K562 (cell line): ENCODE results near the gene SLC23A2. TPM values are rescaled to one million over a fixed set of nuclear protein-coding genes. Genes with fewer than 3 reads are reported as not detected.

Source experiments
- ATAC-seq: fragments of 200-7000 bp; cut with Tn5 transposase; 3 replicates; pipeline ENCODE4 v1.9.1; 2020; ENCODE audit warnings: moderate library complexity
- BruUV-seq: library from RNA; stranded (reverse); fragments of 400-500 nt; replicated peaks from 2 replicates; lab custom pipeline; 2021; lab: Mats Ljungman, UMichigan
- CTCF ChIA-PET: fragments of 300-600 bp; formaldehyde crosslinking; extraction: SDS; loops from one replicate; lab custom pipeline; 2021; ENCODE audit warnings: low intra/inter-chr PET ratio; lab: Yijun Ruan, JAX
- POLR2A ChIA-PET: fragments of 300-600, 350-650 bp; sonication (Branson Sonifier 250); formaldehyde crosslinking; extraction: SDS; loops from one replicate; lab custom pipeline; 2021; ENCODE audit warnings: antibody characterized with exemption, inconsistent platforms; lab: Yijun Ruan, JAX
- DNase-seq, 4 experiments: peaks; one replicate each; pipeline versions ENCODE4 v3.0.0 to v3.0.0-alpha.2; 2011 to 2018; ENCODE audit warnings: low spot score in 3 of 4, mixed read lengths in 3 of 4; ENCODE audit errors: extremely low read depth in 1 of 4
- FAIRE-seq: peaks from 2 replicates; lab custom pipeline; 2011; peaks lifted over from hg19 to GRCh38; lab: Jason Lieb, UNC
- H2AFZ ChIP-seq: 2 replicates; pipeline ENCODE4 v1.6.0; 2011; ENCODE audit warnings: low read depth, low read length, control low read depth, inconsistent platforms
- H3K27ac ChIP-seq: fragments of 200-600 bp; 3 replicates; pipeline ENCODE4 v1.8.0; 2011; ENCODE audit warnings: low read depth, mild to moderate bottlenecking, control low read depth, inconsistent platforms, low read length, moderate library complexity, mixed read lengths; ENCODE audit errors: extremely low read depth
- H3K27me3 ChIP-seq, 2 experiments: fragments of 300-600 bp in 1 of 2; 2 replicates in 1 of 2; 3 replicates in 1 of 2; pipeline versions ENCODE4 v1.6.0 to v1.8.0; 2011; ENCODE audit warnings: inconsistent platforms in 2 of 2, low read length in 2 of 2, mild to moderate bottlenecking in 1 of 2, mixed read lengths in 1 of 2, moderate library complexity in 1 of 2; ENCODE audit not compliant: control insufficient read depth in 2 of 2, insufficient read depth in 2 of 2
- H3K36me3 ChIP-seq: fragments of 300-600 bp; 3 replicates; pipeline ENCODE4 v1.8.0; 2011; ENCODE audit warnings: mild to moderate bottlenecking, low read length, inconsistent platforms; ENCODE audit not compliant: control insufficient read depth, insufficient read depth
- H3K4me1 ChIP-seq, 2 experiments: fragments of 200-600 bp in 1 of 2; replicated peaks in 1 of 2; 2 replicates in 1 of 2; 3 replicates in 1 of 2; pipeline versions ENCODE4 v1.5.1 to v1.8.0; 2011; ENCODE audit warnings: inconsistent platforms in 2 of 2, low read length in 2 of 2, mild to moderate bottlenecking in 1 of 2, mixed read lengths in 1 of 2, moderate library complexity in 1 of 2; ENCODE audit not compliant: control insufficient read depth in 2 of 2, insufficient read depth in 2 of 2
- H3K4me2 ChIP-seq: 2 replicates; pipeline ENCODE4 v1.6.1; 2011; ENCODE audit warnings: low read length, control low read depth, inconsistent platforms, mixed read lengths; ENCODE audit not compliant: insufficient read depth
- H3K4me3 ChIP-seq: fragments of 200-600 bp; sonication (generic), shearing (Covaris generic); 2 replicates; pipeline ENCODE4 v1.5.1; 2016; ENCODE audit warnings: control low read depth, inconsistent platforms
- H3K79me2 ChIP-seq: fragments of 200-600 bp; 3 replicates; pipeline ENCODE4 v1.8.0; 2011; ENCODE audit warnings: low read length, inconsistent platforms; ENCODE audit not compliant: control insufficient read depth, insufficient read depth
- H3K9ac ChIP-seq, 2 experiments: 2 replicates each; pipeline versions ENCODE4 v1.6.0 to v1.6.1; 2011; ENCODE audit warnings: low read depth in 2 of 2, low read length in 2 of 2, control low read depth in 1 of 2, inconsistent platforms in 1 of 2, mild to moderate bottlenecking in 1 of 2, mixed read lengths in 1 of 2; ENCODE audit not compliant: insufficient read depth in 1 of 2
- H3K9me1 ChIP-seq: one replicate; pipeline ENCODE4 v1.6.0; 2011; ENCODE audit warnings: inconsistent platforms, mild to moderate bottlenecking, low read length, moderate library complexity; ENCODE audit not compliant: control insufficient read depth, insufficient read depth
- H3K9me3 ChIP-seq: replicated peaks from 2 replicates; pipeline ENCODE4 v1.5.1; 2011; ENCODE audit warnings: low read depth, low read length, inconsistent platforms; ENCODE audit not compliant: control insufficient read depth, insufficient read depth
- H4K20me1 ChIP-seq: replicated peaks from 2 replicates; pipeline ENCODE4 v1.6.1; 2011; ENCODE audit warnings: low read length, inconsistent platforms, mixed read lengths; ENCODE audit not compliant: control insufficient read depth, insufficient read depth
- ARID1B ChIP-seq: fragments of 450-650 bp; IDR thresholded peaks from 2 replicates; pipeline ENCODE4 v1.6.1; 2016; ENCODE audit warnings: antibody characterized with exemption, mild to moderate bottlenecking, inconsistent platforms
- DIDO1 ChIP-seq: fragments of 450-650 bp; IDR thresholded peaks from 2 replicates; pipeline ENCODE4 v1.6.1; 2016; ENCODE audit warnings: low read depth, missing biosample characterization, missing genetic modification characterization
- ELF4 ChIP-seq: fragments of 450-650 bp; formaldehyde crosslinking; IDR thresholded peaks from 2 replicates; pipeline ENCODE4 v1.4.0; 2022; ENCODE audit warnings: missing genetic modification characterization
- ETV5 ChIP-seq: sonication (generic); formaldehyde crosslinking; IDR thresholded peaks from 2 replicates; pipeline ENCODE4 v1.4.0; 2020; ENCODE audit warnings: low read depth, mild to moderate bottlenecking, missing genetic modification reagents
- IRF2 ChIP-seq: sonication (generic); formaldehyde crosslinking; IDR thresholded peaks from 2 replicates; pipeline ENCODE4 v1.8.1; 2022; ENCODE audit warnings: mild to moderate bottlenecking, missing genetic modification reagents
- MED1 ChIP-seq: sonication (generic); formaldehyde crosslinking; IDR thresholded peaks from 2 replicates; pipeline ENCODE4 v1.8.1; 2023; ENCODE audit warnings: missing genetic modification reagents, borderline replicate concordance
- PCBP1 ChIP-seq: fragments of 200-400 bp; formaldehyde crosslinking; IDR thresholded peaks from 2 replicates; pipeline ENCODE4 v1.6.1; 2018; ENCODE audit warnings: mild to moderate bottlenecking, low read depth, low read length; ENCODE audit not compliant: poor library complexity, severe bottlenecking
- SIX5 ChIP-seq, 2 experiments: IDR thresholded peaks; 2 replicates each; pipeline ENCODE4 v1.6.1; 2011; ENCODE audit warnings: low read length in 2 of 2, borderline replicate concordance in 1 of 2, low read depth in 1 of 2, mild to moderate bottlenecking in 1 of 2, moderate library complexity in 1 of 2; ENCODE audit not compliant: insufficient read depth in 1 of 2
- TEAD4 ChIP-seq, 2 experiments: sonication (generic) in 1 of 2; formaldehyde crosslinking in 1 of 2; IDR thresholded peaks; 2 replicates each; pipeline versions ENCODE4 v1.6.1 to v1.8.0; 2012 to 2022; ENCODE audit warnings: borderline replicate concordance in 1 of 2, inconsistent platforms in 1 of 2, low read length in 1 of 2, mild to moderate bottlenecking in 1 of 2, missing genetic modification reagents in 1 of 2
- ZBTB33 ChIP-seq: sonication (generic); formaldehyde crosslinking; IDR thresholded peaks from 2 replicates; pipeline ENCODE4 v1.8.1; 2023; ENCODE audit warnings: mild to moderate bottlenecking, missing genetic modification reagents
- ZFP30 ChIP-seq: fragments of 250-450 bp; sonication (Bioruptor Pico); IDR thresholded peaks from 2 replicates; pipeline ENCODE4 v1.8.0; 2022; ENCODE audit warnings: moderate library complexity, mild to moderate bottlenecking, inconsistent platforms, borderline replicate concordance
- ZNF324 ChIP-seq: fragments of 250-450 bp; sonication (Bioruptor Pico); IDR thresholded peaks from 2 replicates; pipeline ENCODE4 v1.4.0; 2020; ENCODE audit warnings: mild to moderate bottlenecking
- ZNF449 ChIP-seq: fragments of 250-450 bp; sonication (Bioruptor Pico); IDR thresholded peaks from 2 replicates; pipeline ENCODE4 v1.8.0; 2022; ENCODE audit warnings: moderate library complexity, mild to moderate bottlenecking, inconsistent platforms
- WGBS: fragments of 100-300 bp; shearing (Covaris generic); methylation state at CpG from one replicate; pipeline ENCODE4 v1.1.6; 2016; ENCODE audit warnings: low coverage, mixed read lengths; ENCODE audit not compliant: insufficient coverage; ENCODE audit errors: missing lambda C conversion rate; 5-methylcytosine and 5-hydroxymethylcytosine counted together
- in situ Hi-C: fragments of 300-500 bp; cut with MboI; formaldehyde crosslinking; loops from 4 replicates; pipeline ENCODE4 v1.15.0; 2018; ENCODE audit warnings: inconsistent platforms, mixed read lengths
- intact Hi-C: fragments of 100-400 bp; cut with micrococcal nuclease; formaldehyde crosslinking; loops from 2 replicates; pipeline ENCODE4 v1.14.2; 2022
- polyA plus RNA-seq, 8 experiments: library from polyadenylated mRNA; depleted of rRNA in 4 of 8; stranded (reverse) in 5 of 8; unstranded in 3 of 8; fragments of >200 nt; fragmentation: Nextera tagmentation in 2 of 8; fragmentation: Illumina TruSeq in 1 of 8; extraction: Ambion mirVana in 2 of 8; extraction: Trizol in 1 of 8; gene quantifications; 2 replicates each; pipeline versions ENCODE4 v1.2.1 to v1.2.3, GENCODE V29; 2011 to 2014; ENCODE audit warnings: inconsistent platforms in 1 of 8, missing spikeins in 1 of 8
- total RNA-seq, 7 experiments: library from RNA; depleted of rRNA in 6 of 7; stranded (reverse); fragments of >200 nt in 6 of 7; fragmentation: Illumina TruSeq in 2 of 7; extraction: Trizol in 2 of 7; gene quantifications; 2 replicates each; pipeline versions ENCODE4 v1.2.1 to v1.2.3, GENCODE V29; 2011 to 2021; ENCODE audit warnings: low replicate concordance in 1 of 7
- TF ChIP-seq, protein P1 (sequence below): fragments of 450-650 bp; IDR thresholded peaks from 2 replicates; pipeline ENCODE4 v1.6.1; 2016; ENCODE audit warnings: low read depth, mild to moderate bottlenecking, moderate library complexity
- TF ChIP-seq, protein P2 (sequence below), 3 experiments: fragments of 200-800 bp in 1 of 3; sonication (Bioruptor generic) in 1 of 3; sonication (generic) in 1 of 3; formaldehyde crosslinking in 1 of 3; IDR thresholded peaks; 2 replicates each; pipeline versions ENCODE4 v1.6.1 to v1.8.0; 2016 to 2022; ENCODE audit warnings: mild to moderate bottlenecking in 2 of 3, missing compliant biosample characterization in 2 of 3, missing genetic modification characterization in 2 of 3, missing genetic modification reagents in 1 of 3

SLC23A2 gene
- total and polyA plus RNA-seq, 9 of the 15 experiments (the other 6 are each of a cell fraction or from before 2014, with no cell fraction given): 0.39 to 6.7 (median 3.2) TPM

- TF ChIP-seq ZBTB33 (CRISPR knock-in tag): no peak
- no peak for TF ChIP-seq ELF4 (CRISPR knock-in tag)
- TF ChIP-seq SIX5 (IDR thresholded peaks at IDR 0.05; ENCODE audit: borderline replicate concordance in 1 of 2, insufficient read depth in 1 of 2, low read depth in 1 of 2, low read length in 2 of 2): no peak
- TF ChIP-seq TEAD4 (IDR thresholded peaks at IDR 0.05; ENCODE audit: low read length): no peak
- no peak for TF ChIP-seq TEAD4 (CRISPR knock-in tag; IDR thresholded peaks at IDR 0.05; ENCODE audit: borderline replicate concordance)
- TF ChIP-seq IRF2 (CRISPR knock-in tag): no peak
- no peak for TF ChIP-seq PCBP1
- no peak for TF ChIP-seq MED1 (CRISPR knock-in tag)
- TF ChIP-seq, protein P1, sequence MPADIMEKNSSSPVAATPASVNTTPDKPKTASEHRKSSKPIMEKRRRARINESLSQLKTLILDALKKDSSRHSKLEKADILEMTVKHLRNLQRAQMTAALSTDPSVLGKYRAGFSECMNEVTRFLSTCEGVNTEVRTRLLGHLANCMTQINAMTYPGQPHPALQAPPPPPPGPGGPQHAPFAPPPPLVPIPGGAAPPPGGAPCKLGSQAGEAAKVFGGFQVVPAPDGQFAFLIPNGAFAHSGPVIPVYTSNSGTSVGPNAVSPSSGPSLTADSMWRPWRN: no peak
Measured at GRCh38 chr20:4997222-4997621, 4.1 kb downstream of the SLC23A2 start (continued).

DNA sequence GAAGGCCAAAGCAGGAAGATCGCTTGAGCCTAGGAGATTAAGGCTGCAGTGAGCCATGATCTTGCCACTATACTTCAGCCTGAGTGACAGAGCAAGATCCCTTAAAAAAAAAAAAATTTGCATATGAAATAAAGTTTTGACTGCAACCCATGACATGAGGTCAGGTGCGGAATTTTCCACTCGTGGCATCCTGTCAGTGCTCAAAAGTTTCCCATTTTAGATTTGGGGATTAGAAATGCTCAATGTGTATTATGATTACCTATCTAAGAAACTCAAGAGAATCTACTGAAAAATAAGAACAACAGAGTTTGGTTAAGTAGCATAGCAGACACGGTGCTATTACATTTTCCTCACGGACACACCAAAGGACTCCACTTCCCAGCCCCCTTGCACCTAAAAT is 11.7 kb downstream of the SLC23A2 start:
- Histone ChIP-seq H4K20me1 (no peaks in the 10 kb centered on the region; the same call in 1 of the 2 replicates), H3K27ac (no peak overlapping the region), H3K4me2 (no peak overlapping the region), H3K9ac (no peak overlapping the region), H3K4me3 (no peak overlapping the region), H3K9me3 (no peaks in the 10 kb centered on the region), H2AFZ (no peak overlapping the region), H3K4me1 (no peaks in the 10 kb centered on the region; a peak in 1 of 5 replicates), H3K36me3 (no peaks in the 10 kb centered on the region), H3K79me2 (no peaks in the 10 kb centered on the region; the same call in 2 of the 3 replicates), H3K27me3 (no peaks in the 10 kb centered on the region), H3K9me1 (no peaks in the 10 kb centered on the region)
- in situ Hi-C loops: no loop called here
- CTCF ChIA-PET: no interaction called here
- POLR2A ChIA-PET: no interaction called here
- WGBS: 75% methylated on average over 3 of the region's 5 CpGs
- ATAC-seq: no peak
- no TSS peak for BruUV-seq
- no peak for FAIRE-seq
- intact Hi-C loops: no loop called here
- no peak for DNase-seq
- TF ChIP-seq ZFP30 (no peak), ARID1B (no peak), ETV5 (CRISPR knock-in tag) (no peak), DIDO1 (no peak), ZNF449 (CRISPR knock-in tag) (no peak), ZNF324 (CRISPR knock-in tag) (no peak)
- TF ChIP-seq, protein P2, sequence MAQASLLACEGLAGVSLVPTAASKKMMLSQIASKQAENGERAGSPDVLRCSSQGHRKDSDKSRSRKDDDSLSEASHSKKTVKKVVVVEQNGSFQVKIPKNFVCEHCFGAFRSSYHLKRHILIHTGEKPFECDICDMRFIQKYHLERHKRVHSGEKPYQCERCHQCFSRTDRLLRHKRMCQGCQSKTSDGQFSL (CRISPR knock-in tag; IDR thresholded peaks at IDR 0.05): no peak
- TF ChIP-seq, protein P2 (tag; IDR thresholded peaks at IDR 0.05): no peak
